ENCODE results near the gene CAPN10. TPM values are rescaled to one million over a fixed set of nuclear protein-coding genes. Genes with fewer than 3 reads are reported as not detected.
A peak's percentile ranks its signal among the peaks of the same experiment; 100 is the strongest.

CAPN10 gene
- total and polyA plus RNA-seq, 8 donors = 20.8 to 36.6 (median 28.2) TPM

- peaks cover 33 to 63% of the 10 kb centered on the region in 2 donors for H3K4me1 ChIP-seq
- H3K27ac ChIP-seq = no peak overlapping the region
- ATAC-seq = no peak
- TF ChIP-seq, protein P1, sequence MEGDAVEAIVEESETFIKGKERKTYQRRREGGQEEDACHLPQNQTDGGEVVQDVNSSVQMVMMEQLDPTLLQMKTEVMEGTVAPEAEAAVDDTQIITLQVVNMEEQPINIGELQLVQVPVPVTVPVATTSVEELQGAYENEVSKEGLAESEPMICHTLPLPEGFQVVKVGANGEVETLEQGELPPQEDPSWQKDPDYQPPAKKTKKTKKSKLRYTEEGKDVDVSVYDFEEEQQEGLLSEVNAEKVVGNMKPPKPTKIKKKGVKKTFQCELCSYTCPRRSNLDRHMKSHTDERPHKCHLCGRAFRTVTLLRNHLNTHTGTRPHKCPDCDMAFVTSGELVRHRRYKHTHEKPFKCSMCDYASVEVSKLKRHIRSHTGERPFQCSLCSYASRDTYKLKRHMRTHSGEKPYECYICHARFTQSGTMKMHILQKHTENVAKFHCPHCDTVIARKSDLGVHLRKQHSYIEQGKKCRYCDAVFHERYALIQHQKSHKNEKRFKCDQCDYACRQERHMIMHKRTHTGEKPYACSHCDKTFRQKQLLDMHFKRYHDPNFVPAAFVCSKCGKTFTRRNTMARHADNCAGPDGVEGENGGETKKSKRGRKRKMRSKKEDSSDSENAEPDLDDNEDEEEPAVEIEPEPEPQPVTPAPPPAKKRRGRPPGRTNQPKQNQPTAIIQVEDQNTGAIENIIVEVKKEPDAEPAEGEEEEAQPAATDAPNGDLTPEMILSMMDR (IDR thresholded peaks at IDR 0.05) = no peak
- H3K36me3 ChIP-seq = peaks cover 0 to 3% of the 10 kb centered on the region in 2 donors
- peak overlapping the region in 1 of 2 donors; percentile 96 for H3K4me3 ChIP-seq
- no peak for DNase-seq
- no peaks in the 10 kb centered on the region for H3K9me3 ChIP-seq
- no peaks in the 10 kb centered on the region for H3K27me3 ChIP-seq
- intact Hi-C loops (cut with DNase I) = no loop called here
Measured at GRCh38 chr2:240584486-240585031, 2.0 kb upstream of the CAPN10 start.

DNA sequence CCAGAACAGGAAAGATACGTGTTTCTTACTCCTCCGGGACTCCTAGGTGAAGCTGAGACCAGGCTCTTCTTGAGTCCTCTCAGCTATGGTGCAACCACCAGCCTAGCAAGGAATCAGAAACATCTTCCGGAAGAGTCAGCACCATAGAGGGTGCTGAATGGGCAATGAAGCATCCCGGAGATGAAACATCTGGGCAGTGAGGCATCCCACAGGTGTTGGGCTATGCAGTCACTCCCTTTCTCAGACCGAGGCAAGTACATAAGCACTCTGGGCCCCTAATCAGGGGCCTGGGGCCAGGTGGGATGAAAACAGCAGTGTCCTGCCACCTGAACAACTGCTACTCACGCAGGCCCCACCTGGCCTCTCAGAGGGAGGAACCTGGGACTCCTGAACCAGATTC is 1.4 kb upstream of the CAPN10 start:
- Histone ChIP-seq H3K4me3 (peak overlapping the region; percentile 96 to 98), H3K27ac (no peak overlapping the region), H3K36me3 (peaks cover 0 to 8% of the 10 kb centered on the region in 2 donors), H3K27me3 (no peaks in the 10 kb centered on the region), H3K9me3 (no peaks in the 10 kb centered on the region), H3K4me1 (peaks cover 29 to 57% of the 10 kb centered on the region in 2 donors)
- intact Hi-C loops (cut with DNase I) = no loop called here
- no peak for ATAC-seq
- TF ChIP-seq, protein P1 (IDR thresholded peaks at IDR 0.05) = no peak
- no peak for DNase-seq

DNA sequence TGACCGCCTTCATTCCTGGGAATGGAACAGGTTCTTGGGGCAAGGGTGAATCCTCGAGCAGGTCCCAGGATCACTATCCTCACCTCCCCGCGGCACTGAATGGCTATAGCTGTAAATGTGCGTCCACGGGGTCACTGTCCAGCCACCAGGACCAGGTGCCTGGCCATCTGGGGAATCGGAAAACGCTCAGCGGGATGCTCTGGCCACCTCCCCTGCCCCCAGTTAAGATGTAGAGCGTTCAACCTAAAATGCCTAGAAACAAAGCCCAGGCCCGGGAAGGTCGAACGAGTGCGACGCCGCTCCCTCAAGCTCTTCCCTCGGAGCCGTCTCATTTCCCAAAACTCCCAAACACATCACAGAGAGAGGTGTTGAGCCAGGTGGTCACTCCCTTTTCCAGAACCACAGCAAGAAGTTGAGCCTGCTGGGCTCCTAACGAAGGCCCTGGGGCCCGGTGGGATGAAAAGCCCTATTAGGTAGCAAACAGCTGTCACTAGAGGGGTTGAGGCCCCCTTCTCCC is 795 bp upstream of the CAPN10 start:
- H3K27me3 ChIP-seq = no peaks in the 10 kb centered on the region
- no peak for ATAC-seq
- peaks cover 23 to 51% of the 10 kb centered on the region in 2 donors for H3K4me1 ChIP-seq
- DNase-seq = no peak
- intact Hi-C loops (cut with DNase I) = no loop called here
- H3K27ac ChIP-seq = peak overlapping the region; percentile 87 to 88
- H3K9me3 ChIP-seq = no peaks in the 10 kb centered on the region
- H3K4me3 ChIP-seq = peak overlapping the region; percentile 96 to 98
- H3K36me3 ChIP-seq = peaks cover 0 to 15% of the 10 kb centered on the region in 2 donors
- TF ChIP-seq, protein P1 (IDR thresholded peaks at IDR 0.05) = no peak

DNA sequence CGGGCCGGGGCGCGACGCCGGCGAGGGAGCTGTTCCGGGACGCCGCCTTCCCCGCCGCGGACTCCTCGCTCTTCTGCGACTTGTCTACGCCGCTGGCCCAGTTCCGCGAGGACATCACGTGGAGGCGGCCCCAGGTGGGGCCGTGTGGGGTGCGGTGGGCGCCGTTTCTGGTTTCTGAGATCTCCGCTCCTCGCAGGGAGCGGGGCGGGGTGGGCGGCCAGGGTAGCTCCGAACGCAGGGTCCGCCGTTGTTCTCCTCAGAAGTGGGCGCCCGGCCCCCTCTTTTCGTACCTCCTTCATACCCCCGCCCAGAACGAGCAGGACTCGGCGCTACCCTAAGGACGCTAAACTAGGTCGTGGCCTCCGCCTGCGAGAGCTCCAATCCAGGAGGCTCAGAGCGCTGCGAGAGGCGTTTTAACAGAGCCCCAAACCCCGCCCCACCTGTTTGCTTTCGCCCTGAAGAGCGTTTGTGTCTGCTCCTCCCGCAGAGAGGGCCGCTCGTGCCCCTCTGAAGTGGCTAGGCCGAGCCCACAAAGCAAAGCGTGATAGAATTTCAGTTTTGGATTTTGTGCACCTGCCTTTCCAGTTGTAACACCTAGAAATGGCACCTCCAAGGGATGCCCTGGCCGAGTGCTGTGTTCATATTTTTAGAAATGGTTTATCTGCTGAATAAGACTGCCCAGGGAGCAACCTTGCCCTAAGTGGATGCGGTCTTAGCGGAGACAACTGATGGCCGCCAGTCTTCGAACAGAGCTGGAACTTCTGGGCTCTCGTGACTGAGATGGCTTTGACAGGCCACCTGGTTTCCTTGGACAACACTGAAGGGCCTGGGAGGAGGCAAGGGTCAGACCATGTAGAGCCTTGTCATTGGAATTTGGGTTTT is 626 bp downstream of the CAPN10 start:
- intact Hi-C loops (cut with DNase I) = no loop called here
- H3K27ac ChIP-seq = peak overlapping the region; percentile 87 to 88

More for the DNA sequence above, 626 bp downstream of the CAPN10 start:
- no peaks in the 10 kb centered on the region for H3K9me3 ChIP-seq
- ATAC-seq (peak; percentile 54), DNase-seq (peak in 2 of 4 donors; percentile 61 to 85)
- H3K36me3 ChIP-seq = peaks cover 0 to 29% of the 10 kb centered on the region in 2 donors
- H3K4me3 ChIP-seq = peak overlapping the region; percentile 96 to 98
- H3K4me1 ChIP-seq = peaks cover 23 to 48% of the 10 kb centered on the region in 2 donors
- no peaks in the 10 kb centered on the region for H3K27me3 ChIP-seq
- TF ChIP-seq, protein P1 (IDR thresholded peaks at IDR 0.05) = no peak
